Measurements from ENCODE around the gene STX18. TPM values are rescaled to one million over a fixed set of nuclear protein-coding genes. Genes with fewer than 3 reads are reported as not detected.

STX18 gene
- total RNA-seq, 4 donors from 2014 or later = 16.1 to 41.9 (median 20.5) TPM

- no peak for DNase-seq (ENCODE audit: low spot score in 2 of 2)
- no peaks in the 10 kb centered on the region for H3K27me3 ChIP-seq
- 92% methylated on average over 5 of the region's 5 CpGs for WGBS
- H3K4me1 ChIP-seq = peaks cover 5% of the 10 kb centered on the region
- no peaks in the 10 kb centered on the region for H3K9me3 ChIP-seq
- H3K4me3 ChIP-seq = no peak overlapping the region
- H3K27ac ChIP-seq = no peak overlapping the region
- H3K36me3 ChIP-seq = peaks cover 37% of the 10 kb centered on the region
- TF ChIP-seq POLR2A (IDR thresholded peaks at IDR 0.05) = no peak
- no peak for TF ChIP-seq POLR2AphosphoS5 (IDR thresholded peaks at IDR 0.05)
Measured at GRCh38 chr4:4461850-4462249, 80.0 kb downstream of the STX18 start.

DNA sequence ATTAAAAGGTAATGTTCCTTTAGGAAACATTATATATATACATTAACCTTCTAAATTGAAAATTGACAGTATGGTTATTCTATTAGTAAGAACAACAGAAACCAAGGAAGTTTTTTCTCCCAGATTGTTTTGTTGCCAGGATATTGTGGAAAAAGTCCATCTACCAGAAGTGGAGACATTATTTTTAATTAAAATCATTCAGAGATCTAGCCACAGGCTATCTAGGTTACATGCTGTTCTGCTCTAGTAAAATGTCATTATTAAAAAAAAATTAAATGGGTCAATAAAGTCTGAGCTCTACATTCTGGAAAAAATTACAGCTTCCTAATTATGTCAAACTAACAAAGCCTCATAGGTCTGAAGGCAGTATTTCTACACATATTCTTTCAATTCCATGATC lies 80.7 kb downstream of the STX18 start:
- no peak overlapping the region for H3K4me3 ChIP-seq
- peaks cover 37% of the 10 kb centered on the region for H3K36me3 ChIP-seq
- no peaks in the 10 kb centered on the region for H3K9me3 ChIP-seq
- TF ChIP-seq POLR2A (IDR thresholded peaks at IDR 0.05) = no peak
- TF ChIP-seq, protein P1, sequence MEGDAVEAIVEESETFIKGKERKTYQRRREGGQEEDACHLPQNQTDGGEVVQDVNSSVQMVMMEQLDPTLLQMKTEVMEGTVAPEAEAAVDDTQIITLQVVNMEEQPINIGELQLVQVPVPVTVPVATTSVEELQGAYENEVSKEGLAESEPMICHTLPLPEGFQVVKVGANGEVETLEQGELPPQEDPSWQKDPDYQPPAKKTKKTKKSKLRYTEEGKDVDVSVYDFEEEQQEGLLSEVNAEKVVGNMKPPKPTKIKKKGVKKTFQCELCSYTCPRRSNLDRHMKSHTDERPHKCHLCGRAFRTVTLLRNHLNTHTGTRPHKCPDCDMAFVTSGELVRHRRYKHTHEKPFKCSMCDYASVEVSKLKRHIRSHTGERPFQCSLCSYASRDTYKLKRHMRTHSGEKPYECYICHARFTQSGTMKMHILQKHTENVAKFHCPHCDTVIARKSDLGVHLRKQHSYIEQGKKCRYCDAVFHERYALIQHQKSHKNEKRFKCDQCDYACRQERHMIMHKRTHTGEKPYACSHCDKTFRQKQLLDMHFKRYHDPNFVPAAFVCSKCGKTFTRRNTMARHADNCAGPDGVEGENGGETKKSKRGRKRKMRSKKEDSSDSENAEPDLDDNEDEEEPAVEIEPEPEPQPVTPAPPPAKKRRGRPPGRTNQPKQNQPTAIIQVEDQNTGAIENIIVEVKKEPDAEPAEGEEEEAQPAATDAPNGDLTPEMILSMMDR (IDR thresholded peaks at IDR 0.05) = no peak
- no peak for TF ChIP-seq EP300 (IDR thresholded peaks at IDR 0.05)
- TF ChIP-seq POLR2AphosphoS5 (IDR thresholded peaks at IDR 0.05) = no peak
- no peaks in the 10 kb centered on the region for H3K27me3 ChIP-seq
- peaks cover 5% of the 10 kb centered on the region for H3K4me1 ChIP-seq
- H3K27ac ChIP-seq = no peak overlapping the region
- DNase-seq (ENCODE audit: low spot score in 2 of 2) = no peak

DNA sequence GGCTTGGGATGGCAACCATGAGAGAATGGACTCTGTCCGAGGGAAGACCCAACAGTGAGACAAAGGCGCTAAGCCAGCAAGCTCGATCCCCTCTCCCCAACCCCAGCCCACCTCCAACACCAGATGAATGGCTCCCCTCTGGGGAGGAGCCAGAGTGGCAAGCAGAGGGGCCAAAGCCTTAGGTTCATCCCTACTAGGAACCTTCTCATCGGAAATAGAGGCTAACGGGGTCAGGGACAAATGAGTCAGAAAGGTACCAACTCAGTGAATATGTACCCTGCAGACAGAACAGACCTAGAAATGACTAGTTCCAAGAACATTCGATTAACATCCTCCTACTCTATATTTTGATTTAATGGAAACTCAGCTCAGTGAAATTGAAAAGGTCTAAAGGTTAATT lies 81.1 kb downstream of the STX18 start:
- H3K27me3 ChIP-seq = no peaks in the 10 kb centered on the region
- no peaks in the 10 kb centered on the region for H3K9me3 ChIP-seq
- H3K4me1 ChIP-seq = peaks cover 5% of the 10 kb centered on the region
- TF ChIP-seq POLR2AphosphoS5 (IDR thresholded peaks at IDR 0.05) = no peak
- no peak overlapping the region for H3K4me3 ChIP-seq
- DNase-seq (ENCODE audit: low spot score in 2 of 2) = no peak
- WGBS = 91% methylated on average over 6 of the region's 6 CpGs
- H3K27ac ChIP-seq = no peak overlapping the region
- H3K36me3 ChIP-seq = peaks cover 37% of the 10 kb centered on the region

DNA sequence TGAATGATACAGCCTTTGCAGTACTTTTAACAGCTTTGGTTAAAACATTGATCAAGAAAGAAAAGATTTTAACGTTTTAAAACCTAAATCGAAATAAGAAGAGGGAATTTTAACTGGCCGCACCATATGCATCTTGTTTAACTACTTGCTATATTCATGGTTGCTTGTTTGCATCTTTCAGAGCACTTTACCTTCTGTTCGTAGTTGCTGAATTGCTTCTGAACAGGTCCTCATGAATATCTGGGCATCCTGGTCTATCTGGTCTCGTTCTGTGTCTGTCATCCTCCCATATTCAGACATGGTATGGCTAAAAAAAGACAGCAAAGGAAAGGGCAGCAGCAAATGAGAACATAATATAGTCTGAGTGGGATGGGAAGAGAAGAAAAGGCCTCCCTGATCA lies 82.7 kb downstream of the STX18 start:
- 93% methylated on average over 5 of the region's 5 CpGs for WGBS
- H3K36me3 ChIP-seq = peaks cover 43% of the 10 kb centered on the region
- no peaks in the 10 kb centered on the region for H3K27me3 ChIP-seq
- peaks cover 5% of the 10 kb centered on the region for H3K4me1 ChIP-seq
- H3K9me3 ChIP-seq = no peaks in the 10 kb centered on the region
- no peak overlapping the region for H3K27ac ChIP-seq
- TF ChIP-seq POLR2AphosphoS5 (IDR thresholded peaks at IDR 0.05) (no peak), POLR2A (IDR thresholded peaks at IDR 0.05) (no peak), EP300 (IDR thresholded peaks at IDR 0.05) (no peak)
- TF ChIP-seq, protein P1 (IDR thresholded peaks at IDR 0.05) = no peak
- H3K4me3 ChIP-seq = no peak overlapping the region
- DNase-seq (ENCODE audit: low spot score in 2 of 2) = no peak

DNA sequence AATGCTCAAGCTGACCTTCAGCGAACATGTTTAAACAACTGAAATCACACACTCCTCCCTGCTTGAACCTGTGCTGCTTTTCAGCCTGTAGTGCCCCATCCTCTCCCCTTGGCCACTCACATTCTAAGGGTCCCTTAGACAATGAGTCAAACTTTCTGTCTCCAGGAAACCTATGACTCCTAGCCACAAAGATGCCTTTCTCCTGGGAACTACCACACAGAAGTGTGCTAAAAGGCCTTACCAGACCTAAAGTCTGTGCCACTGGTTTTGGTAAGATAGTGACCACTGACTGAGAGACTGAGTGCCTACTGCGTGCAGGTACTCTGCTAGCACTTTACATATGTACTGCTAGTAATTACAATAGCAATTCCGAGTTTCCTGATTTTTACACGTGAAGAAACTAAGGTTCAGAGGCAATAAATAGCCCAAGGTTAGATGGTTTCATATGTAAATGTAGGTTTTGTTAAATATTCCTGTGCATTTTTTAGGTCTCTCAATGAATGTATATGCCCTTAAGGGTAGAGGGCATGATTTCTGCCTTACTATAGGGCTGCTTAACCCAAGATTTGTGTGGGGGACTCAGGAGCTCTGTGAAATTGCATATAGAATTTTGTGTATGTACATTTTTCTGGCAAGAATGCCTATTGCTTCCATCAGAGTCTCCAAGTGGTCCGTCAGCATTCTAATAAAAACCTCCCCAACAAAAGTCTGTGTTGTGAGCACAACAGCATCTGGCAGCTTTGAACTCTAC lies 83.9 kb downstream of the STX18 start:
- 93% methylated on average over 5 of the region's 5 CpGs for WGBS
- H3K27me3 ChIP-seq = no peaks in the 10 kb centered on the region
- peaks cover 5% of the 10 kb centered on the region for H3K4me1 ChIP-seq
- H3K36me3 ChIP-seq = peaks cover 55% of the 10 kb centered on the region
- H3K4me3 ChIP-seq = no peak overlapping the region
- no peak overlapping the region for H3K27ac ChIP-seq
- DNase-seq (ENCODE audit: low spot score in 2 of 2) = no peak
- H3K9me3 ChIP-seq = no peaks in the 10 kb centered on the region
- TF ChIP-seq EP300 (IDR thresholded peaks at IDR 0.05) (no peak), POLR2A (IDR thresholded peaks at IDR 0.05) (no peak), POLR2AphosphoS5 (IDR thresholded peaks at IDR 0.05) (no peak)
- TF ChIP-seq, protein P1 (IDR thresholded peaks at IDR 0.05) = no peak

DNA sequence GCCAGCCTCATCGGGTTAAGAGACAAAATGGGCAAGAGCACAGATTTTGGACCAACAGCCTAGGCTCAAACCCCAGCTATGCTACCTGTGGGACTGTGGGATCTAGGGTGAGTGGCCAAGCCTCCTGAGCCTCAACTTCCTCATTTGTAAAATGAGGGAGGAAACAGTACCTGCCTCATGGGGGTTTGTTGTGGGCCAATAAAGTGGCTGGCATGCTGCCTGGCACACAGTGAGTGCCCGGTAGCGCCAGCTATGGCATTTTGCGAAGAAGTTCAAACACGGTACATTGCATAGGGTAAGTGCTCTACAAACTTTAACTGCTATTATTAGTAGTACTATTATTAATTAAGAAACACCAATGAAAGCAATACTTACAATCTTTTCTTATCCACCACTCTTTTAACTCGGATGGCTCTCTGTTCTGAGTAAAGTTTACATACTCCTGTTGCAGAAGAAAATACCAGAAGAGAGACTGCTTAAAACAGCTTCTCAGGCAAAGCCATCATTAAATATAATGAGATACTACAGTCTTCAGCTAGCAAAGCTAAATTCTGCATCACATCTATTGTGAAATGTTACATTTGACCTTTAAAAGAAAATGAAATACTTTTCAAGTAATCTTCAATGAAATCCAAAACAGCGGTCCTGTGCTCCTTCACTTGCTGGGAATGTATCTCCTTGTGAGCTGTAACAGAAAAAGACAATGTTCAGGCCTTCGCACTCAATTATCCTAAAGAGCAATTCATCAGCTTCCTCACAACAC lies 84.9 kb downstream of the STX18 start:
- DNase-seq (ENCODE audit: low spot score in 2 of 2) = no peak
- peaks cover 64% of the 10 kb centered on the region for H3K36me3 ChIP-seq
- 94% methylated on average over 8 of the region's 8 CpGs for WGBS
- H3K27me3 ChIP-seq = no peaks in the 10 kb centered on the region
- TF ChIP-seq EP300 (IDR thresholded peaks at IDR 0.05) = no peak
- TF ChIP-seq, protein P1 (IDR thresholded peaks at IDR 0.05) = no peak
- TF ChIP-seq POLR2AphosphoS5 (IDR thresholded peaks at IDR 0.05) = no peak
- TF ChIP-seq POLR2A (IDR thresholded peaks at IDR 0.05) = no peak
- no peak overlapping the region for H3K27ac ChIP-seq
- H3K4me1 ChIP-seq = peaks cover 3% of the 10 kb centered on the region
- no peaks in the 10 kb centered on the region for H3K9me3 ChIP-seq
- H3K4me3 ChIP-seq = no peak overlapping the region

Measured in suprapubic skin (tissue), 4 donors.